ENCODE data around the gene IL10RB. TPM values are rescaled to one million over a fixed set of nuclear protein-coding genes. Genes with fewer than 3 reads are reported as not detected.

Gene IL10RB
- total RNA-seq, 2 donors from 2014 or later: 6.6 to 27.0 TPM

DNA sequence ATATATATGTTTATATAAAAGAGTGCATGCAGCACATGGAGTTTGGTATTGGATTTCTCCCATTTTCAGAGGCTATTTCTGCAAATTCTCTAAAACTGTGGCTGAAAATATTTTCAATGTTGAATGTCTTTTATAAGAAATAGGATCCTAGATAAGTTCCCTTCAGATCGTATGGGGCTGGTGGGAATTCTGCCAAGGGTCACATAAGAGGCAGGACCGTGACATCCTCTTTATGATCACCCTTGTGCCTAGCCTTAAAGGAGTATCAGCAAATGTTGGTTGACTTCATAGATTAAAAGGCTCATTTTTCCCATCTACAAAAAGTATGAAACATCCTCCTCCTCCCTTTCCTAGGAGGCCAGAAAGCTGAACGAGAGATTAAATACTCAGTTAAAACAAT, 37.7 kb upstream of the IL10RB start:
- no peak for ATAC-seq
- no peak overlapping the region for H3K4me3 ChIP-seq
- TF ChIP-seq, protein P1, sequence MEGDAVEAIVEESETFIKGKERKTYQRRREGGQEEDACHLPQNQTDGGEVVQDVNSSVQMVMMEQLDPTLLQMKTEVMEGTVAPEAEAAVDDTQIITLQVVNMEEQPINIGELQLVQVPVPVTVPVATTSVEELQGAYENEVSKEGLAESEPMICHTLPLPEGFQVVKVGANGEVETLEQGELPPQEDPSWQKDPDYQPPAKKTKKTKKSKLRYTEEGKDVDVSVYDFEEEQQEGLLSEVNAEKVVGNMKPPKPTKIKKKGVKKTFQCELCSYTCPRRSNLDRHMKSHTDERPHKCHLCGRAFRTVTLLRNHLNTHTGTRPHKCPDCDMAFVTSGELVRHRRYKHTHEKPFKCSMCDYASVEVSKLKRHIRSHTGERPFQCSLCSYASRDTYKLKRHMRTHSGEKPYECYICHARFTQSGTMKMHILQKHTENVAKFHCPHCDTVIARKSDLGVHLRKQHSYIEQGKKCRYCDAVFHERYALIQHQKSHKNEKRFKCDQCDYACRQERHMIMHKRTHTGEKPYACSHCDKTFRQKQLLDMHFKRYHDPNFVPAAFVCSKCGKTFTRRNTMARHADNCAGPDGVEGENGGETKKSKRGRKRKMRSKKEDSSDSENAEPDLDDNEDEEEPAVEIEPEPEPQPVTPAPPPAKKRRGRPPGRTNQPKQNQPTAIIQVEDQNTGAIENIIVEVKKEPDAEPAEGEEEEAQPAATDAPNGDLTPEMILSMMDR (IDR thresholded peaks at IDR 0.05): no peak
- no peak for TF ChIP-seq POLR2A (IDR thresholded peaks at IDR 0.05)
- 42 to 48% methylated on average over 3 of the region's 3 CpGs for WGBS, 2 donors
- H3K9me3 ChIP-seq: no peaks in the 10 kb centered on the region
- intact Hi-C loops (cut with DNase I): no loop called here
- DNase-seq: no peak
- H3K36me3 ChIP-seq (replicated peaks in 1 of 2; ENCODE audit: insufficient read depth in 1 of 2, low read depth in 2 of 2): no peaks in the 10 kb centered on the region
- no peaks in the 10 kb centered on the region for H3K27me3 ChIP-seq
- no peak overlapping the region for H3K27ac ChIP-seq
- peaks cover 23% of the 10 kb centered on the region for H3K4me1 ChIP-seq

DNA sequence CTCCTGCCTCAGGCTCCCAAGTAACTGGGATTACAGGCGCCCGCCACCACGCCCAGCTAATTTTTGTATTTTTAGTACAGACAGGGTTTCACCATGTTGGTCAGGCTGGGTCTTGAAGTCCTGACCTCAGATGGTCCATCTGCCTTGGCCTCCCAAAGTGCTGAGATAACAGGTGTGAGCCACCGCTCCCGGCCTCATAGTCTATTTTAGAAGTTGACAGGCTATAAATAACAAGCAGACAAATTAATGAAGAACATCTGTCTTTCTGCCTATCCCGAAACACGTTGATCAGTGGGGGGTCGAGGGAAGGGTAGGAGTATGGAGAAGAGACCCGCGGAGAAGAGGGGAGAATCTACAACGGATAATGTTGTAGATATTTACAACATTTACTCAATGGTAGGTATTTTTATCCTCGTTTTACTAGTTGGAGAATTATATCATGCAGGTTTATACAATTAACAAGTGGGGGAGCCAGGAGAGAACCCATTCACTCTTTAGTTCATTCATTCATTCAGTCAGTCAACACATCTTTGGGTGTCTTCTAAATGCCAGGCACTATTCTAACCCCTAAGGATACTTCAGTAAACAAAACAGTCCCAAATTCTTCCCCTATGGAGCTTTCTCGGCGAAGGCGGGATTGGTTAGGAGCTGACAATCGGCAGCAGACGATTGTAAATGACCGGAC, 36.9 kb upstream of the IL10RB start:
- TF ChIP-seq POLR2A (IDR thresholded peaks at IDR 0.05): no peak
- TF ChIP-seq, protein P1 (IDR thresholded peaks at IDR 0.05): no peak
- Histone ChIP-seq H3K27me3 (no peaks in the 10 kb centered on the region), H3K9me3 (no peaks in the 10 kb centered on the region), H3K36me3 (replicated peaks in 1 of 2; ENCODE audit: insufficient read depth in 1 of 2, low read depth in 2 of 2) (no peaks in the 10 kb centered on the region), H3K4me3 (no peak overlapping the region), H3K27ac (peak overlapping the region; percentile 37 to 96 (median 68)), H3K4me1 (peaks cover 23% of the 10 kb centered on the region)
- ATAC-seq (no peak), DNase-seq (no peak)
- 38 to 41% methylated on average over 18 of the region's 18 CpGs for WGBS, 2 donors
- intact Hi-C loops (cut with DNase I): no loop called here

DNA sequence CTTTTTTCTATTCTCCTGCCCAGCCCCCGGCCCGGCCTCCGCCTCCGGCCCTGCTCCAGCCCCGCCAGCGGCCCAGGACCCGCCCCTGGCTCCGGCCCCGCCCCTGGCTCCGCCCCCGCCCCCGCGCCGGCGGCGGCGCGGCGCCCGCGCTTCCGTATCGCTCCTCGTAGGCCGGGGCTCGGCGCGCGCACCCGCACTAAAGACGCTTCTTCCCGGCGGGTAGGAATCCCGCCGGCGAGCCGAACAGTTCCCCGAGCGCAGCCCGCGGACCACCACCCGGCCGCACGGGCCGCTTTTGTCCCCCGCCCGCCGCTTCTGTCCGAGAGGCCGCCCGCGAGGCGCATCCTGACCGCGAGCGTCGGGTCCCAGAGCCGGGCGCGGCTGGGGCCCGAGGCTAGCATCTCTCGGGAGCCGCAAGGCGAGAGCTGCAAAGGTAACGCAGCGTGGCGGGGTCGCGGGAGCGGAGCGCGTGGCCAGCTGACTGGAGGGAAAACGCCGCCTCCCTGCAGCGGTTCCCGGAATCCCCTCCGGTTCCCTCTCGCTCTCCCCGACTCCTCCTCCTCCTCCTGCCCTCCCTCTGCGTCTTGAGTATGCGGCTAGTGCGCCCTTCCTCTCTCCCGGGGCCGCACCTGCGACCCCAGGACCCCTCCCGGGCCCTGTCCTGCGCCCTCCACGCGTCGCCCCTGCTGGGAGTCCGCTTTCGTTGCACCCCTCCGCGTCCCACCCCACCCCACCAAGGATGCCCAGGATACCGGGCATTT, 36.2 kb upstream of the IL10RB start, which contains the start of gene IFNAR2:
IFNAR2 (plus strand) TSS at position 155 of the 761 bp plus-strand sequence. CDS start 11,985 bp downstream, outside the sequence.
- Histone ChIP-seq H3K27me3 (no peaks in the 10 kb centered on the region), H3K4me1 (peaks cover 23% of the 10 kb centered on the region), H3K4me3 (peak within 1 kb of the TSS; percentile 54 to 69), H3K36me3 (replicated peaks in 1 of 2; ENCODE audit: insufficient read depth in 1 of 2, low read depth in 2 of 2) (no peaks in the 10 kb centered on the region), H3K9me3 (no peaks in the 10 kb centered on the region), H3K27ac (peak within 1 kb of the TSS; percentile 69 to 96 (median 86))
- intact Hi-C loops (cut with DNase I): no loop called here
- peak; percentile 68 to 80 (median 73) for DNase-seq
- peak; percentile 93 for ATAC-seq
- peak; percentile 58 to 71 (median 63) for TF ChIP-seq POLR2A (IDR thresholded peaks at IDR 0.05)
- TF ChIP-seq, protein P1 (IDR thresholded peaks at IDR 0.05): peak in 1 of 7 experiments; percentile 5
- WGBS, 2 donors: 1% methylated on average over 26 to 79 of the region's 95 CpGs

DNA sequence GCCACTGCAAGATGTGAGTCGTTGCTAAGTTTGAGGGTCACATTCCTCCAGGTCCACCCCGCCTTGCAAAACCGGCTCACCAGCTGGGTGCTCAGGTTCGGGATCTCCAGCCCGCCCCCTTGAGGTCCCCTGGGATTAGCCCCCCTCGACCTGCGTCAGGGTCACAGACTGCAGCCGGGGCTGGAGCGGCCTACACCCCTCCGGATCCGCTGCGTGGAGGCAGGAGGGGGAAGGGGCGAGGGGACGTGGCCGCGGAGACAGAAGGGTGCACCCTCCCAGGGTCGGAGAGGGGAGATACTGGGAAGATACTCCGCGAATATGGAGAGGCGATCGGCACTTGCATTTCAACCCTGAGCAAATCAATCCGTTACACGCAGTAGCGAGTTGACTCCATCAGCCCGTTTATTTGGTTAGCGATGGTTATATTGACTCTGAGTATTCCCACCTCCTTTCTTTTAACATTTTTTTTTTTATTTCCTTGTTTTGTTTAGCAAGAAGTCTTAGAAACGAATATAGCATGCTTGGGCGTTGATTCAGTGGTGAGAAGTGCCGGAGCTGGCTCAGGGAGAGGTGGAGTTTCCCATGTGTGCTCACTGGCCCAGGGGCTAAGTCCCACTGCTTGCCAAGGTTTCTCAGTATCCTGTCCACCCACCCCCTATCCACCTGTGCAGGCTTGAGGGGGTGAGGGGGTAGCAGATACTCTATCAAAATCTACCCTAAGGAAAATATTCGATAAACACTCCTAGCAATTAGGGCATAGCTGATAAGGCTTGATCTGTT, 35.4 kb upstream of the IL10RB start:
- Histone ChIP-seq H3K27ac (peak overlapping the region; percentile 69 to 96 (median 86)), H3K27me3 (no peaks in the 10 kb centered on the region), H3K36me3 (replicated peaks in 1 of 2; ENCODE audit: insufficient read depth in 1 of 2, low read depth in 2 of 2) (no peaks in the 10 kb centered on the region), H3K9me3 (no peaks in the 10 kb centered on the region), H3K4me3 (peak overlapping the region; percentile 54 to 69), H3K4me1 (peaks cover 23% of the 10 kb centered on the region)
- DNase-seq (peak; percentile 37 to 55 (median 48)), ATAC-seq (peak; percentile 34)
- WGBS, 2 donors: 0 to 1% methylated on average over 29 of the region's 30 CpGs
- intact Hi-C loops (cut with DNase I): no loop called here
- TF ChIP-seq, protein P1 (IDR thresholded peaks at IDR 0.05): peak in 3 of 7 experiments; percentile 3 to 8 (median 3)
- TF ChIP-seq POLR2A (IDR thresholded peaks at IDR 0.05): no peak

All from body of pancreas (tissue), 4 donors.